HepG2 (cell line): ENCODE data around the gene DAB1. TPM values are rescaled to one million over a fixed set of nuclear protein-coding genes. Genes with fewer than 3 reads are reported as not detected.
A peak's percentile ranks its signal among the peaks of the same experiment; 100 is the strongest.

ENCODE experiments used
- ATAD3A ChIP-seq: sonication (generic); formaldehyde crosslinking; IDR thresholded peaks from 2 replicates; pipeline ENCODE4 v1.4.0; 2020; ENCODE audit warnings: missing genetic modification reagents
- CBFB ChIP-seq: sonication (generic); formaldehyde crosslinking; IDR thresholded peaks from 2 replicates; pipeline ENCODE4 v1.4.0; 2020; ENCODE audit warnings: missing genetic modification reagents
- CEBPG ChIP-seq: IDR thresholded peaks from 2 replicates; pipeline ENCODE4 v1.6.1; 2016
- NAIF1 ChIP-seq: sonication (generic); formaldehyde crosslinking; IDR thresholded peaks from 2 replicates; pipeline ENCODE4 v1.5.0; 2020; ENCODE audit warnings: mild to moderate bottlenecking, missing genetic modification reagents, borderline replicate concordance
- RFXAP ChIP-seq: sonication (generic); formaldehyde crosslinking; IDR thresholded peaks from 2 replicates; pipeline ENCODE4 v1.4.0; 2020; ENCODE audit warnings: missing genetic modification reagents, borderline replicate concordance
- ZBTB49 ChIP-seq: sonication (generic); formaldehyde crosslinking; IDR thresholded peaks from 2 replicates; pipeline ENCODE4 v1.4.0; 2020; ENCODE audit warnings: missing genetic modification reagents, borderline replicate concordance
- ZMYM2 ChIP-seq: sonication (generic); formaldehyde crosslinking; IDR thresholded peaks from 2 replicates; pipeline ENCODE4 v1.8.0; 2022; ENCODE audit warnings: mild to moderate bottlenecking, missing genetic modification reagents
- ZNF12 ChIP-seq: sonication (generic); formaldehyde crosslinking; IDR thresholded peaks from 2 replicates; pipeline ENCODE4 v1.5.0; 2020; ENCODE audit warnings: missing genetic modification reagents
- ZNF263 ChIP-seq: sonication (generic); formaldehyde crosslinking; IDR thresholded peaks from 2 replicates; pipeline ENCODE4 v1.4.0; 2020; ENCODE audit warnings: missing genetic modification reagents
- ZNF30 ChIP-seq: sonication (generic); formaldehyde crosslinking; IDR thresholded peaks from 2 replicates; pipeline ENCODE4 v1.5.0; 2020; ENCODE audit warnings: mild to moderate bottlenecking, missing genetic modification reagents
- ZNF350 ChIP-seq: sonication (generic); formaldehyde crosslinking; IDR thresholded peaks from 2 replicates; pipeline ENCODE4 v1.4.0; 2020; ENCODE audit warnings: mild to moderate bottlenecking, low read depth, missing genetic modification reagents, borderline replicate concordance
- ZNF441 ChIP-seq: sonication (generic); formaldehyde crosslinking; IDR thresholded peaks from 2 replicates; pipeline ENCODE4 v1.7.0; 2021; ENCODE audit warnings: missing genetic modification reagents, borderline replicate concordance
- ZNF451 ChIP-seq: sonication (generic); formaldehyde crosslinking; IDR thresholded peaks from 2 replicates; pipeline ENCODE4 v1.5.0; 2020; ENCODE audit warnings: mild to moderate bottlenecking, missing genetic modification reagents
- ZNF468 ChIP-seq: sonication (generic); formaldehyde crosslinking; IDR thresholded peaks from 2 replicates; pipeline ENCODE4 v1.8.0; 2022; ENCODE audit warnings: mild to moderate bottlenecking, moderate library complexity, missing genetic modification reagents
- ZNF749 ChIP-seq: sonication (generic); formaldehyde crosslinking; IDR thresholded peaks from 2 replicates; pipeline ENCODE4 v1.8.0; 2022; ENCODE audit warnings: mild to moderate bottlenecking, missing genetic modification reagents, moderate library complexity, borderline replicate concordance
- ZNF776 ChIP-seq: sonication (generic); formaldehyde crosslinking; IDR thresholded peaks from 2 replicates; pipeline ENCODE4 v1.4.0; 2020; ENCODE audit warnings: mild to moderate bottlenecking, missing genetic modification reagents
- polyA plus RNA-seq, 8 experiments: library from polyadenylated mRNA; depleted of rRNA in 3 of 8; stranded (reverse) in 7 of 8; unstranded in 1 of 8; fragments of >200 nt; fragmentation: Illumina TruSeq in 4 of 8; extraction: Trizol in 4 of 8; gene quantifications; 2 replicates each; pipeline versions ENCODE4 v1.2.1 to v1.2.3, GENCODE V29; 2011 to 2016; ENCODE audit warnings: low read depth in 4 of 8, missing spikeins in 1 of 8, mixed read lengths in 1 of 8; ENCODE audit not compliant: insufficient read depth in 1 of 8
- total RNA-seq, 5 experiments: library from RNA; depleted of rRNA; stranded (reverse); fragments of >200 nt; fragmentation: Illumina TruSeq; extraction: Trizol; gene quantifications; 2 replicates each; pipeline ENCODE4 v1.2.3, GENCODE V29; 2016; ENCODE audit warnings: low read depth in 1 of 5
- TF ChIP-seq, protein P1 (sequence below): sonication (generic); formaldehyde crosslinking; IDR thresholded peaks from 2 replicates; pipeline ENCODE4 v1.8.0; 2022; ENCODE audit warnings: missing genetic modification reagents, mild to moderate bottlenecking, inconsistent platforms, borderline replicate concordance
- TF ChIP-seq, protein P2 (sequence below): sonication (generic); formaldehyde crosslinking; IDR thresholded peaks from 2 replicates; pipeline ENCODE4 v1.9.0; 2021; ENCODE audit warnings: missing genetic modification reagents, borderline replicate concordance
- TF ChIP-seq, protein P3 (sequence below): sonication (generic); formaldehyde crosslinking; IDR thresholded peaks from 2 replicates; pipeline ENCODE4 v1.4.0; 2020; ENCODE audit warnings: missing genetic modification reagents
- TF ChIP-seq, protein P4 (sequence below): IDR thresholded peaks from 2 replicates; pipeline ENCODE4 v1.6.1; 2012; ENCODE audit warnings: low read depth, low read length, improper control_type of control experiment

The DAB1 gene
- total and polyA plus RNA-seq, 2 of the 13 experiments (the other 11 are each of a cell fraction or from before 2014, with no cell fraction given): 0.04 to 0.13 TPM

- TF ChIP-seq RFXAP (CRISPR knock-in tag) (0 out of 2 replicates have a peak, but pooled peaks have one; percentile 39), ZNF30 (CRISPR knock-in tag) (no peak), ZNF776 (CRISPR knock-in tag) (no peak), CBFB (CRISPR knock-in tag) (0 out of 2 replicates have a peak, but pooled peaks have one; percentile 25), ZNF263 (no peak), ZNF468 (no peak), ATAD3A (CRISPR knock-in tag) (no peak), ZNF749 (CRISPR knock-in tag) (no peak), ZBTB49 (CRISPR knock-in tag) (no peak), ZNF350 (CRISPR knock-in tag) (no peak), ZMYM2 (CRISPR knock-in tag) (no peak), NAIF1 (CRISPR knock-in tag) (no peak), CEBPG (CRISPR knock-in tag) (peak; percentile 66), ZNF12 (CRISPR knock-in tag) (0 out of 2 replicates have a peak, but pooled peaks have one; percentile 40), ZNF441 (CRISPR knock-in tag) (no peak), ZNF451 (no peak)
- TF ChIP-seq, protein P1, sequence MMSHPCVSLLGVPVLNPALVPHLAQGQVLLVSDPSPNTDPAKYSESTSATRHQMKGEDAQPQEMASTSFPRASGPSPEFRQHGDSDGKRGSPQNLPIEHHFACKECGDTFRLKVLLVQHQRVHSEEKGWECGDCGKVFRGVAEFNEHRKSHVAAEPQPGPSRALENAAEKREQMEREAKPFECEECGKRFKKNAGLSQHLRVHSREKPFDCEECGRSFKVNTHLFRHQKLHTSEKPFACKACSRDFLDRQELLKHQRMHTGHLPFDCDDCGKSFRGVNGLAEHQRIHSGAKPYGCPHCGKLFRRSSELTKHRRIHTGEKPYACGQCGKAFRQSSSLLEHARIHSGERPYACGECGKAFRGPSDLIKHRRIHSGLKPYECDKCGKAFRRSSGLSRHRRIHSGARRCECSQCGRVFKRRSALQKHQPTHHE (CRISPR knock-in tag): 0 out of 2 replicates have a peak, but pooled peaks have one; percentile 34
- TF ChIP-seq, protein P2, sequence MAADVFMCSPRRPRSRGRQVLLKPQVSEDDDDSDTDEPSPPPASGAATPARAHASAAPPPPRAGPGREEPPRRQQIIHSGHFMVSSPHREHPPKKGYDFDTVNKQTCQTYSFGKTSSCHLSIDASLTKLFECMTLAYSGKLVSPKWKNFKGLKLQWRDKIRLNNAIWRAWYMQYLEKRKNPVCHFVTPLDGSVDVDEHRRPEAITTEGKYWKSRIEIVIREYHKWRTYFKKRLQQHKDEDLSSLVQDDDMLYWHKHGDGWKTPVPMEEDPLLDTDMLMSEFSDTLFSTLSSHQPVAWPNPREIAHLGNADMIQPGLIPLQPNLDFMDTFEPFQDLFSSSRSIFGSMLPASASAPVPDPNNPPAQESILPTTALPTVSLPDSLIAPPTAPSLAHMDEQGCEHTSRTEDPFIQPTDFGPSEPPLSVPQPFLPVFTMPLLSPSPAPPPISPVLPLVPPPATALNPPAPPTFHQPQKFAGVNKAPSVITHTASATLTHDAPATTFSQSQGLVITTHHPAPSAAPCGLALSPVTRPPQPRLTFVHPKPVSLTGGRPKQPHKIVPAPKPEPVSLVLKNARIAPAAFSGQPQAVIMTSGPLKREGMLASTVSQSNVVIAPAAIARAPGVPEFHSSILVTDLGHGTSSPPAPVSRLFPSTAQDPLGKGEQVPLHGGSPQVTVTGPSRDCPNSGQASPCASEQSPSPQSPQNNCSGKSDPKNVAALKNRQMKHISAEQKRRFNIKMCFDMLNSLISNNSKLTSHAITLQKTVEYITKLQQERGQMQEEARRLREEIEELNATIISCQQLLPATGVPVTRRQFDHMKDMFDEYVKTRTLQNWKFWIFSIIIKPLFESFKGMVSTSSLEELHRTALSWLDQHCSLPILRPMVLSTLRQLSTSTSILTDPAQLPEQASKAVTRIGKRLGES (CRISPR knock-in tag): no peak
- TF ChIP-seq, protein P3, sequence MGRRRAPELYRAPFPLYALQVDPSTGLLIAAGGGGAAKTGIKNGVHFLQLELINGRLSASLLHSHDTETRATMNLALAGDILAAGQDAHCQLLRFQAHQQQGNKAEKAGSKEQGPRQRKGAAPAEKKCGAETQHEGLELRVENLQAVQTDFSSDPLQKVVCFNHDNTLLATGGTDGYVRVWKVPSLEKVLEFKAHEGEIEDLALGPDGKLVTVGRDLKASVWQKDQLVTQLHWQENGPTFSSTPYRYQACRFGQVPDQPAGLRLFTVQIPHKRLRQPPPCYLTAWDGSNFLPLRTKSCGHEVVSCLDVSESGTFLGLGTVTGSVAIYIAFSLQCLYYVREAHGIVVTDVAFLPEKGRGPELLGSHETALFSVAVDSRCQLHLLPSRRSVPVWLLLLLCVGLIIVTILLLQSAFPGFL (CRISPR knock-in tag): no peak
- TF ChIP-seq, protein P4, sequence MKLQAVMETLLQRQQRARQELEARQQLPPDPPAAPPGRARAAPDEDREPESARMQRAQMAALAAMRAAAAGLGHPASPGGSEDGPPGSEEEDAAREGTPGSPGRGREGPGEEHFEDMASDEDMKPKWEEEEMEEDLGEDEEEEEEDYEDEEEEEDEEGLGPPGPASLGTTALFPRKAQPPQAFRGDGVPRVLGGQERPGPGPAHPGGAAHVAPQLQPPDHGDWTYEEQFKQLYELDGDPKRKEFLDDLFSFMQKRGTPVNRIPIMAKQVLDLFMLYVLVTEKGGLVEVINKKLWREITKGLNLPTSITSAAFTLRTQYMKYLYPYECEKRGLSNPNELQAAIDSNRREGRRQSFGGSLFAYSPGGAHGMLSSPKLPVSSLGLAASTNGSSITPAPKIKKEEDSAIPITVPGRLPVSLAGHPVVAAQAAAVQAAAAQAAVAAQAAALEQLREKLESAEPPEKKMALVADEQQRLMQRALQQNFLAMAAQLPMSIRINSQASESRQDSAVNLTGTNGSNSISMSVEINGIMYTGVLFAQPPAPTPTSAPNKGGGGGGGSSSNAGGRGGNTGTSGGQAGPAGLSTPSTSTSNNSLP: peak; percentile 87
These were observed 40.9 kb upstream of the DAB1 start (continued) for GRCh38 chr1:57464756-57465155.
